BJ (cell line): Measurements from ENCODE around the gene ZDHHC14. TPM values are rescaled to one million over a fixed set of nuclear protein-coding genes. Genes with fewer than 3 reads are reported as not detected.
"Not testable (repeated sequence)": the region's sequence is repeated elsewhere in the genome, so short reads cannot be mapped to it uniquely, and the experiment has no call there.

Experiments used
- CTCF ChIA-PET: fragments of 350-600 bp; formaldehyde crosslinking; extraction: SDS; loops from one replicate; lab custom pipeline; 2021; ENCODE audit warnings: antibody characterized with exemption, inconsistent platforms; lab: Yijun Ruan, JAX
- POLR2A ChIA-PET: fragments of 300-600 bp; sonication (Branson Sonifier 250); formaldehyde crosslinking; extraction: SDS; loops from one replicate; lab custom pipeline; 2021; ENCODE audit warnings: antibody characterized with exemption; lab: Charles Lee
- DNase-seq: peaks from one replicate; pipeline ENCODE4 v3.0.0-alpha.2; 2011; ENCODE audit warnings: low read depth
- H3K27me3 ChIP-seq: 2 replicates; pipeline ENCODE4 v1.6.0; 2011; ENCODE audit warnings: low read length; ENCODE audit not compliant: control insufficient read depth, insufficient read depth
- H3K36me3 ChIP-seq: 2 replicates; pipeline ENCODE4 v1.5.1; 2011; ENCODE audit warnings: low read length; ENCODE audit not compliant: control insufficient read depth, insufficient read depth
- H3K4me3 ChIP-seq: 2 replicates; pipeline ENCODE4 v1.5.1; 2011; ENCODE audit warnings: low read depth, mild to moderate bottlenecking, control low read depth, low read length
- CTCF ChIP-seq: IDR thresholded peaks from 2 replicates; pipeline ENCODE4 v1.5.1; 2011; ENCODE audit warnings: low read depth, mild to moderate bottlenecking, control low read depth, inconsistent platforms, low read length, moderate library complexity; ENCODE audit not compliant: insufficient read depth
- polyA plus RNA-seq: library from polyadenylated mRNA; depleted of rRNA; stranded (reverse); fragments of >200 nt; gene quantifications from 2 replicates; pipeline ENCODE4 v1.2.3, GENCODE V29; 2011

Gene ZDHHC14
- polyA plus RNA-seq, 1 experiment = 3.6 TPM

GRCh38 chr6:157688275-157688959 lies 307.4 kb downstream of the ZDHHC14 start:
- no peak for DNase-seq
- Histone ChIP-seq H3K4me3 (no peak overlapping the region), H3K36me3 (no peaks in the 10 kb centered on the region), H3K27me3 (peaks cover 7% of the 10 kb centered on the region)
- TF ChIP-seq CTCF = no peak
- CTCF ChIA-PET = interaction anchor here (0.7 to 1.4 kb wide), 4 partner anchors 23 to 383 kb away, joined by 3 to 4 read pairs (median 4); no protein-coding TSS in a partner anchor
- POLR2A ChIA-PET = no interaction called here

- CTCF ChIA-PET = interaction anchor here (0.7 to 1.4 kb wide), 5 partner anchors 13 to 383 kb away, joined by 3 to 4 read pairs (median 4); no protein-coding TSS in a partner anchor
- POLR2A ChIA-PET = no interaction called here
- H3K36me3 ChIP-seq = no peaks in the 10 kb centered on the region
- peaks cover 10% of the 10 kb centered on the region for H3K27me3 ChIP-seq
- no peak for DNase-seq
- H3K4me3 ChIP-seq = no peak overlapping the region
- TF ChIP-seq CTCF = peak; percentile 41
Measured at GRCh38 chr6:157688960-157689599, 308.1 kb downstream of the ZDHHC14 start.

GRCh38 chr6:157689875-157690274 lies 308.9 kb downstream of the ZDHHC14 start:
- Histone ChIP-seq H3K4me3 (no peak overlapping the region), H3K27me3 (peaks cover 13% of the 10 kb centered on the region), H3K36me3 (no peaks in the 10 kb centered on the region)
- ChIA-PET POLR2A (no interaction called here), CTCF (interaction anchor here (1.3 to 1.9 kb wide), 2 partner anchors 14 to 24 kb away, joined by 3 to 5 read pairs; no protein-coding TSS in a partner anchor)
- no peak for DNase-seq
- TF ChIP-seq CTCF = no peak

- peaks cover 13% of the 10 kb centered on the region for H3K27me3 ChIP-seq
- ChIA-PET CTCF (interaction anchor here (1.3 to 1.9 kb wide), 2 partner anchors 15 to 23 kb away, joined by 3 to 5 read pairs; no protein-coding TSS in a partner anchor), POLR2A (no interaction called here)
- no peak overlapping the region for H3K4me3 ChIP-seq
- TF ChIP-seq CTCF = no peak
- no peak for DNase-seq
- no peaks in the 10 kb centered on the region for H3K36me3 ChIP-seq
Measured at GRCh38 chr6:157690441-157691210, 309.6 kb downstream of the ZDHHC14 start.

- CTCF ChIA-PET, H3K4me3 ChIP-seq, DNase-seq, POLR2A ChIA-PET, H3K36me3 ChIP-seq: not testable (repeated sequence)
- H3K27me3 ChIP-seq = peaks cover 13% of the 10 kb centered on the region
Measured at GRCh38 chr6:157691621-157692020, 310.6 kb downstream of the ZDHHC14 start.
